Neural cell (in vitro differentiated cells): ENCODE data around the gene TOR3A. TPM values are rescaled to one million over a fixed set of nuclear protein-coding genes. Genes with fewer than 3 reads are reported as not detected.

Source experiments
- H2AFZ ChIP-seq: fragments of 200-600, 300-800 bp; sonication (generic), shearing (Covaris generic); 2 replicates; pipeline ENCODE4 v1.6.0; 2014; ENCODE audit warnings: low read depth, mild to moderate bottlenecking, antibody characterized with exemption, low read length, moderate library complexity
- H3F3A ChIP-seq: fragments of 200-600 bp; shearing (Covaris generic); 2 replicates; pipeline ENCODE4 v1.6.1; 2016; ENCODE audit warnings: mild to moderate bottlenecking, moderate library complexity, mixed read lengths, antibody characterized with exemption, low read length; ENCODE audit not compliant: insufficient read depth, poor library complexity, severe bottlenecking
- H3K27ac ChIP-seq: fragments of 200-600, 300-800 bp; sonication (generic), shearing (Covaris generic); 2 replicates; pipeline ENCODE4 v1.5.1; 2014; ENCODE audit warnings: mild to moderate bottlenecking, low read length, moderate library complexity
- H3K27me3 ChIP-seq: fragments of 300-800, 200-600 bp; sonication (generic), shearing (Covaris generic); 2 replicates; pipeline ENCODE4 v1.6.0; 2014; ENCODE audit warnings: mild to moderate bottlenecking, low read depth, low read length, moderate library complexity; ENCODE audit not compliant: insufficient read depth
- H3K36me3 ChIP-seq: fragments of 300-800, 200-600 bp; sonication (generic), shearing (Covaris generic); 2 replicates; pipeline ENCODE4 v1.5.1; 2014; ENCODE audit warnings: mild to moderate bottlenecking, antibody characterized with exemption, low read length, moderate library complexity; ENCODE audit not compliant: insufficient read depth
- H3K4me2 ChIP-seq: fragments of 300-800, 200-600 bp; sonication (generic), shearing (Covaris generic); 2 replicates; pipeline ENCODE4 v1.6.0; 2014; ENCODE audit warnings: mild to moderate bottlenecking, low read length
- H3K4me3 ChIP-seq: fragments of 300-800, 200-600 bp; sonication (generic), shearing (Covaris generic); 2 replicates; pipeline ENCODE4 v1.5.1; 2014; ENCODE audit warnings: mild to moderate bottlenecking, low read length, moderate library complexity
- H3K79me2 ChIP-seq: fragments of 200-600 bp; shearing (Covaris generic); replicated peaks from 2 replicates; pipeline ENCODE4 v1.6.0; 2014; ENCODE audit warnings: mild to moderate bottlenecking, low read length, moderate library complexity; ENCODE audit not compliant: insufficient read depth
- H3K9ac ChIP-seq: fragments of 300-800, 200-600 bp; sonication (generic), shearing (Covaris generic); 2 replicates; pipeline ENCODE4 v1.6.1; 2016; ENCODE audit warnings: mild to moderate bottlenecking, low read length, mixed read lengths
- H3K9me2 ChIP-seq: fragments of 200-600 bp; shearing (Covaris generic); 2 replicates; pipeline ENCODE4 v1.6.1; 2016; ENCODE audit warnings: mild to moderate bottlenecking, low read length, mixed read lengths; ENCODE audit not compliant: insufficient read depth
- H3K9me3 ChIP-seq: fragments of 200-600, 300-800 bp; sonication (generic), shearing (Covaris generic); 2 replicates; pipeline ENCODE4 v1.6.1; 2016; ENCODE audit warnings: mild to moderate bottlenecking, mixed run types, low read length, moderate library complexity, mixed read lengths
- H4K20me1 ChIP-seq: fragments of 200-600 bp; shearing (Covaris generic); 2 replicates; pipeline ENCODE4 v1.6.1; 2016; ENCODE audit warnings: mild to moderate bottlenecking, mixed run types; ENCODE audit not compliant: insufficient read depth
- EP300 ChIP-seq: fragments of 450-650 bp; conservative IDR thresholded peaks from 2 replicates; pipeline ENCODE4 v1.6.1; 2014; ENCODE audit warnings: antibody characterized with exemption, mild to moderate bottlenecking, moderate library complexity; ENCODE audit not compliant: poor library complexity, severe bottlenecking
- EZH2 ChIP-seq: fragments of 200-600, 300-800 bp; shearing (Covaris generic), sonication (generic); IDR thresholded peaks from 2 replicates; pipeline ENCODE4 v1.6.1; 2014; ENCODE audit warnings: antibody characterized with exemption, low read length, borderline replicate concordance, mild to moderate bottlenecking; ENCODE audit not compliant: insufficient read depth, poor library complexity, severe bottlenecking
- MXI1 ChIP-seq: fragments of 450-650 bp; conservative IDR thresholded peaks from 2 replicates; pipeline ENCODE4 v1.6.1; 2014; ENCODE audit warnings: antibody characterized with exemption, mild to moderate bottlenecking; ENCODE audit not compliant: poor library complexity, severe bottlenecking
- POLR2AphosphoS5 ChIP-seq: IDR thresholded peaks from 2 replicates; pipeline ENCODE4 v1.6.1; 2012
- RAD21 ChIP-seq: fragments of 450-650 bp; conservative IDR thresholded peaks from 2 replicates; pipeline ENCODE4 v1.6.1; 2014; ENCODE audit warnings: antibody characterized with exemption, mild to moderate bottlenecking, moderate library complexity
- REST ChIP-seq: IDR thresholded peaks from 2 replicates; pipeline ENCODE4 v1.6.1; 2012; ENCODE audit warnings: borderline replicate concordance
- SMC3 ChIP-seq: fragments of 450-650 bp; conservative IDR thresholded peaks from 2 replicates; pipeline ENCODE4 v1.6.1; 2014; ENCODE audit warnings: antibody characterized with exemption, mild to moderate bottlenecking, moderate library complexity; ENCODE audit not compliant: poor library complexity
- TAF1 ChIP-seq: IDR thresholded peaks from 2 replicates; pipeline ENCODE4 v1.6.1; 2012; ENCODE audit warnings: low read depth
- polyA plus RNA-seq: library from polyadenylated mRNA; depleted of rRNA; stranded (reverse); fragments of >200 nt; gene quantifications from 2 replicates; pipeline ENCODE4 v1.2.3, GENCODE V29; 2014
- TF ChIP-seq, protein P1 (sequence below): fragments of 450-650 bp; IDR thresholded peaks from 2 replicates; pipeline ENCODE4 v1.5.1; 2014; ENCODE audit warnings: antibody characterized with exemption, mild to moderate bottlenecking, moderate library complexity; ENCODE audit not compliant: poor library complexity, severe bottlenecking

The TOR3A gene
- polyA plus RNA-seq, 1 donor from 2014 or later = 13.5 TPM

DNA sequence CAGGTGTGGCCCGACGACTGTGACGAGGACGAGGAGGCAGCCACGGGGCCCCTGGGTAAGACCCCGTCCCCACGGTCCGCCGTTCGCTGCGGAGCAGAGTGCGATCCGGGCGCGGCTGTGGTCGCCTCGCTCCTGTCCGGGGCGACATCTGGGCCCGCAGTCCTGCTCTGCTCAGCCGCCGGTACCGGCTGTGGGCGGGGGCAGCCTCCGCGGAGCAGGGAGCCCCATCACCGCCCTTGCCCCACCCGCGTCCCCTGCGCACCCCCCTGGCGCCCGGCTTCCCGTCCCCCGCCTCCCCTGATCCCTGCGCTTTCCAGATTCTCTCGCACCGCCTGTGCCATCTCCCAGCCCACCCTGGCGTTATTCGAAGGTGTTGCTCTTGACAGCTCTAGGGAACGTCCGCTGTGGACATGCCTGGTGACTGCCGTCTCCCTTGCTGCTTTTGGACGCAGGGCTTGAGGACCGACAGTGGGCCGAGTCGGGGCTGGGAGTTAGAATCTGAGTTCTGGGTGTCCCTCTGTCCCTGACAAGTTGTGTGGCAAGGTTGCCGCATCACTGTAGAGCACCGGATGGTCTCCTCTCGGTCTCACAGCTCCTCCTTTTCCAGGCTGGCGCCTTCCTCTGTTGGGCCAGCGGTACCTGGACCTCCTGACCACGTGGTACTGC is 596 bp downstream of the TOR3A start:
- H3K9ac ChIP-seq = peak overlapping the region; percentile 78
- no peaks in the 10 kb centered on the region for H3K36me3 ChIP-seq
- no peaks in the 10 kb centered on the region for H3K9me3 ChIP-seq
- H3K79me2 ChIP-seq = no peaks in the 10 kb centered on the region
- H3F3A ChIP-seq = no peaks in the 10 kb centered on the region
- H3K27ac ChIP-seq = no peak overlapping the region
- H3K4me3 ChIP-seq = peak overlapping the region; percentile 95
- no peaks in the 10 kb centered on the region for H3K27me3 ChIP-seq
- TF ChIP-seq REST (no peak), RAD21 (no peak), SMC3 (no peak), TAF1 (no peak), EZH2 (no peak), POLR2AphosphoS5 (no peak), EP300 (no peak)
- TF ChIP-seq, protein P1, sequence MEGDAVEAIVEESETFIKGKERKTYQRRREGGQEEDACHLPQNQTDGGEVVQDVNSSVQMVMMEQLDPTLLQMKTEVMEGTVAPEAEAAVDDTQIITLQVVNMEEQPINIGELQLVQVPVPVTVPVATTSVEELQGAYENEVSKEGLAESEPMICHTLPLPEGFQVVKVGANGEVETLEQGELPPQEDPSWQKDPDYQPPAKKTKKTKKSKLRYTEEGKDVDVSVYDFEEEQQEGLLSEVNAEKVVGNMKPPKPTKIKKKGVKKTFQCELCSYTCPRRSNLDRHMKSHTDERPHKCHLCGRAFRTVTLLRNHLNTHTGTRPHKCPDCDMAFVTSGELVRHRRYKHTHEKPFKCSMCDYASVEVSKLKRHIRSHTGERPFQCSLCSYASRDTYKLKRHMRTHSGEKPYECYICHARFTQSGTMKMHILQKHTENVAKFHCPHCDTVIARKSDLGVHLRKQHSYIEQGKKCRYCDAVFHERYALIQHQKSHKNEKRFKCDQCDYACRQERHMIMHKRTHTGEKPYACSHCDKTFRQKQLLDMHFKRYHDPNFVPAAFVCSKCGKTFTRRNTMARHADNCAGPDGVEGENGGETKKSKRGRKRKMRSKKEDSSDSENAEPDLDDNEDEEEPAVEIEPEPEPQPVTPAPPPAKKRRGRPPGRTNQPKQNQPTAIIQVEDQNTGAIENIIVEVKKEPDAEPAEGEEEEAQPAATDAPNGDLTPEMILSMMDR = no peak
- no peaks in the 10 kb centered on the region for H4K20me1 ChIP-seq
- H3K9me2 ChIP-seq = no peaks in the 10 kb centered on the region
- H3K4me2 ChIP-seq = peak overlapping the region; percentile 55
- H2AFZ ChIP-seq = peak overlapping the region; percentile 45

GRCh38 chr1:179082999-179083335 is 1.1 kb downstream of the TOR3A start:
- peak overlapping the region; percentile 95 for H3K4me3 ChIP-seq
- peak overlapping the region; percentile 55 for H3K4me2 ChIP-seq
- TF ChIP-seq TAF1 = no peak
- TF ChIP-seq EP300 = no peak
- no peak for TF ChIP-seq EZH2
- TF ChIP-seq RAD21 = no peak
- TF ChIP-seq SMC3 = no peak
- no peak for TF ChIP-seq POLR2AphosphoS5
- TF ChIP-seq, protein P1 = no peak
- no peak for TF ChIP-seq MXI1
- no peak for TF ChIP-seq REST
- no peaks in the 10 kb centered on the region for H3K79me2 ChIP-seq
- no peaks in the 10 kb centered on the region for H4K20me1 ChIP-seq
- H3K9me3 ChIP-seq = no peaks in the 10 kb centered on the region
- no peaks in the 10 kb centered on the region for H3K27me3 ChIP-seq
- H3F3A ChIP-seq = no peaks in the 10 kb centered on the region
- peak overlapping the region; percentile 78 for H3K9ac ChIP-seq
- no peaks in the 10 kb centered on the region for H3K9me2 ChIP-seq
- H3K27ac ChIP-seq = no peak overlapping the region
- H2AFZ ChIP-seq = no peak overlapping the region
- H3K36me3 ChIP-seq = no peaks in the 10 kb centered on the region
